SK-N-SH (cell line): ENCODE measurements around the gene ARHGEF7. TPM values are rescaled to one million over a fixed set of nuclear protein-coding genes. Genes with fewer than 3 reads are reported as not detected.

ENCODE experiments used
- CTCF ChIA-PET: fragments of 300-600, 350-600 bp; formaldehyde crosslinking; extraction: SDS; loops from one replicate; lab custom pipeline; 2021; lab: Yijun Ruan, JAX
- POLR2A ChIA-PET: fragments of 350-600 bp; sonication (Branson Sonifier 250); formaldehyde crosslinking; extraction: SDS; loops from one replicate; lab custom pipeline; 2020; ENCODE audit warnings: antibody characterized with exemption, inconsistent platforms; lab: Yijun Ruan, JAX
- DNase-seq: peaks from one replicate; pipeline ENCODE4 v3.0.0; 2012
- H2AFZ ChIP-seq: fragments of 200-600 bp; sonication (generic); 2 replicates; pipeline ENCODE4 v1.8.1; 2016; ENCODE audit warnings: antibody characterized with exemption, mild to moderate bottlenecking, low read depth
- H3F3A ChIP-seq: fragments of 200-600 bp; sonication (generic); replicated peaks from 2 replicates; pipeline ENCODE3; 2016; ENCODE audit warnings: antibody characterized with exemption, mild to moderate bottlenecking; ENCODE audit not compliant: insufficient read depth
- H3K27ac ChIP-seq, 2 experiments: fragments of 200-500 bp in 1 of 2; fragments of 200-600 bp in 1 of 2; sonication (Bioruptor generic) in 1 of 2; sonication (generic), shearing (Covaris generic) in 1 of 2; 2 replicates each; pipeline versions ENCODE4 v1.5.1 to v1.6.1; 2014 to 2016; ENCODE audit warnings: low read depth in 2 of 2, inconsistent platforms in 1 of 2, low read length in 1 of 2, mild to moderate bottlenecking in 1 of 2, mixed read lengths in 1 of 2
- H3K27me3 ChIP-seq: fragments of 200-600 bp; sonication (generic), shearing (Covaris generic); 2 replicates; pipeline ENCODE4 v1.6.1; 2016; ENCODE audit warnings: mixed run types; ENCODE audit not compliant: insufficient read depth
- H3K36me3 ChIP-seq, 2 experiments: fragments of 200-500 bp in 1 of 2; fragments of 200-600 bp in 1 of 2; sonication (Bioruptor generic) in 1 of 2; sonication (generic) in 1 of 2; replicated peaks in 1 of 2; 2 replicates each; pipeline versions ENCODE3 to v1.5.1; 2014 to 2016; ENCODE audit warnings: low read length in 1 of 2, mild to moderate bottlenecking in 1 of 2; ENCODE audit not compliant: insufficient read depth in 2 of 2, control insufficient read depth in 1 of 2
- H3K4me1 ChIP-seq, 2 experiments: fragments of 200-500 bp in 1 of 2; fragments of 200-600 bp in 1 of 2; sonication (Bioruptor generic) in 1 of 2; sonication (generic), shearing (Covaris generic) in 1 of 2; 2 replicates each; pipeline versions ENCODE4 v1.5.1 to v1.6.1; 2014 to 2016; ENCODE audit warnings: low read depth in 1 of 2, low read length in 1 of 2, mixed run types in 1 of 2; ENCODE audit not compliant: insufficient read depth in 2 of 2, control insufficient read depth in 1 of 2
- H3K4me2 ChIP-seq: fragments of 200-600 bp; sonication (generic), shearing (Covaris generic); 2 replicates; pipeline ENCODE4 v1.6.1; 2017; ENCODE audit warnings: mixed run types
- H3K4me3 ChIP-seq, 2 experiments: fragments of 200-500 bp in 1 of 2; fragments of 200-600 bp in 1 of 2; sonication (Bioruptor generic) in 1 of 2; sonication (generic), shearing (Covaris generic) in 1 of 2; 2 replicates each; pipeline versions ENCODE4 v1.5.1 to v1.8.1; 2014 to 2016; ENCODE audit warnings: low read depth in 2 of 2, inconsistent platforms in 1 of 2, low read length in 1 of 2, mild to moderate bottlenecking in 1 of 2, mixed read lengths in 1 of 2, moderate library complexity in 1 of 2
- H3K79me2 ChIP-seq: fragments of 200-600 bp; sonication (generic); 2 replicates; pipeline ENCODE4 v1.8.1; 2017; ENCODE audit warnings: mild to moderate bottlenecking; ENCODE audit not compliant: insufficient read depth
- H3K9ac ChIP-seq: fragments of 200-600 bp; sonication (generic); 2 replicates; pipeline ENCODE4 v1.6.1; 2017; ENCODE audit warnings: mixed run types
- H3K9me2 ChIP-seq: fragments of 200-600 bp; sonication (generic); 2 replicates; pipeline ENCODE4 v1.6.1; 2017; ENCODE audit warnings: mixed run types
- H3K9me3 ChIP-seq: fragments of 200-600 bp; sonication (generic); 2 replicates; pipeline ENCODE4 v1.6.1; 2017; ENCODE audit warnings: mixed run types, mild to moderate bottlenecking, moderate library complexity
- H4K20me1 ChIP-seq: fragments of 200-600 bp; sonication (generic); 2 replicates; pipeline ENCODE4 v1.6.1; 2017; ENCODE audit warnings: mild to moderate bottlenecking, mixed run types; ENCODE audit not compliant: insufficient read depth
- CHD2 ChIP-seq: fragments of 150-350 bp; IDR thresholded peaks from 2 replicates; pipeline ENCODE4 v1.6.1; 2018; ENCODE audit warnings: low read length; ENCODE audit not compliant: partially characterized antibody
- FOSL2 ChIP-seq: IDR thresholded peaks from 2 replicates; pipeline ENCODE4 v1.4.0; 2012; ENCODE audit warnings: low read depth, mild to moderate bottlenecking, moderate library complexity, borderline replicate concordance
- FOXM1 ChIP-seq: IDR thresholded peaks from 2 replicates; pipeline ENCODE4 v1.4.0; 2012; ENCODE audit warnings: low read depth, mild to moderate bottlenecking
- GABPA ChIP-seq: IDR thresholded peaks from 2 replicates; pipeline ENCODE4 v1.4.0; 2012; ENCODE audit warnings: low read depth, mild to moderate bottlenecking
- GATA2 ChIP-seq: sonication (generic); formaldehyde crosslinking; IDR thresholded peaks from 2 replicates; pipeline ENCODE4 v1.5.0; 2020; ENCODE audit warnings: mild to moderate bottlenecking, missing genetic modification reagents
- MEF2A ChIP-seq: IDR thresholded peaks from 2 replicates; pipeline ENCODE4 v1.4.0; 2012; ENCODE audit warnings: low read depth, borderline replicate concordance
- PBX3 ChIP-seq: IDR thresholded peaks from 2 replicates; pipeline ENCODE4; 2012
- POLR2AphosphoS5 ChIP-seq: IDR thresholded peaks from 2 replicates; pipeline ENCODE4 v1.6.1; 2012; ENCODE audit warnings: low read depth, low read length
- RCOR1 ChIP-seq: fragments of 150-350 bp; IDR thresholded peaks from 2 replicates; pipeline ENCODE4 v1.6.1; 2017; ENCODE audit warnings: antibody characterized with exemption, low read length
- RFX5 ChIP-seq: IDR thresholded peaks from 2 replicates; pipeline ENCODE4 v1.6.1; 2012; ENCODE audit warnings: mild to moderate bottlenecking, improper control_type of control experiment, low read length
- RXRA ChIP-seq: IDR thresholded peaks from 2 replicates; pipeline ENCODE4 v1.4.0; 2012; ENCODE audit warnings: low read depth, mild to moderate bottlenecking, borderline replicate concordance
- SIN3A ChIP-seq: IDR thresholded peaks from 2 replicates; pipeline ENCODE4 v1.6.1; 2012; ENCODE audit warnings: low read depth, mild to moderate bottlenecking, low read length, moderate library complexity, borderline replicate concordance
- SMC3 ChIP-seq: IDR thresholded peaks from 2 replicates; pipeline ENCODE4 v1.6.1; 2012; ENCODE audit warnings: low read depth, low read length, improper control_type of control experiment
- TAF1 ChIP-seq: IDR thresholded peaks from 2 replicates; pipeline ENCODE4 v1.6.1; 2012; ENCODE audit warnings: low read depth, mild to moderate bottlenecking, low read length, moderate library complexity, borderline replicate concordance
- TEAD4 ChIP-seq: IDR thresholded peaks from 2 replicates; pipeline ENCODE4 v1.4.0; 2012; ENCODE audit warnings: mild to moderate bottlenecking, borderline replicate concordance; ENCODE audit not compliant: insufficient read depth
- USF2 ChIP-seq: fragments of 150-350 bp; IDR thresholded peaks from 2 replicates; pipeline ENCODE4 v1.6.1; 2017; ENCODE audit warnings: antibody characterized with exemption, low read length, low read depth, borderline replicate concordance
- YY1 ChIP-seq: IDR thresholded peaks from 2 replicates; pipeline ENCODE4 v1.4.0; 2012; ENCODE audit warnings: low read depth, mild to moderate bottlenecking
- WGBS: methylation state at CpG from one replicate; pipeline ENCODE4 v1.1.6; 2017; ENCODE audit warnings: low lambda C conversion rate; 5-methylcytosine and 5-hydroxymethylcytosine counted together
- polyA plus RNA-seq, 3 experiments: library from polyadenylated mRNA; depleted of rRNA; stranded (reverse); fragments of >200 nt; gene quantifications; 2 replicates each; pipeline ENCODE4 v1.2.3, GENCODE V29; 2012
- TF ChIP-seq, protein P1 (sequence below): fragments of 200-600 bp; sonication (generic); IDR thresholded peaks from 2 replicates; pipeline ENCODE4 v1.6.1; 2017; ENCODE audit warnings: antibody characterized with exemption, mild to moderate bottlenecking, moderate library complexity
- TF ChIP-seq, protein P2 (sequence below): IDR thresholded peaks from 2 replicates; pipeline ENCODE4 v1.4.0; 2012; ENCODE audit warnings: low read depth
- TF ChIP-seq, protein P3 (sequence below): fragments of 150-350 bp; IDR thresholded peaks from 2 replicates; pipeline ENCODE4 v1.6.1; 2016; ENCODE audit warnings: mild to moderate bottlenecking, low read depth, low read length

The ARHGEF7 gene
- polyA plus RNA-seq, 1 of the 3 experiments (the other 2 are of a cell fraction), result 21.6 TPM

DNA sequence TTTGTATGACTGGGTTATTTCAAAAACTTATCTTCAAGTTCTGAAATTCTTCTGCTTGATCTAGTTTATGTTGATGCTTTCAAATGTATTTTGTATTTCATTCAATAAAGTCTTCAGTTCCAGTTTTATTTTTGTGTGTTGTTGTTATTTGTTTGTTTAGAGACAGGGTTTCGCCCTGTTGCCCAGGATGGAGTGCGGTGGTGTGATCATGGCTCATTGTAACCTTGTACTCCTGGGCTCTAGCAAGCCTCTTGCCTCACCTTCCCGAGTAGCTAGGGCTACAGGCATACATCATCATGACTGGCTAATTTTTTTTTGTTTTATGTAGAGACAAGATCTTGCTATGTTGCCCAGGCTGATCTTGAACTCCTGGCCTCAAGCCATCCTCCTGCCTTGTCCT lies 40.3 kb upstream of the ARHGEF7 start:
- no peaks in the 10 kb centered on the region for H3K4me1 ChIP-seq
- no peak for TF ChIP-seq USF2
- TF ChIP-seq FOSL2, result no peak
- TF ChIP-seq POLR2AphosphoS5, result no peak
- no peak for TF ChIP-seq SIN3A
- TF ChIP-seq TEAD4, result no peak
- no peak for TF ChIP-seq FOXM1
- no peak for TF ChIP-seq GABPA
- no peak for TF ChIP-seq TAF1
- no peak for TF ChIP-seq RXRA
- TF ChIP-seq RFX5, result no peak
- no peak for TF ChIP-seq YY1
- TF ChIP-seq, protein P1, sequence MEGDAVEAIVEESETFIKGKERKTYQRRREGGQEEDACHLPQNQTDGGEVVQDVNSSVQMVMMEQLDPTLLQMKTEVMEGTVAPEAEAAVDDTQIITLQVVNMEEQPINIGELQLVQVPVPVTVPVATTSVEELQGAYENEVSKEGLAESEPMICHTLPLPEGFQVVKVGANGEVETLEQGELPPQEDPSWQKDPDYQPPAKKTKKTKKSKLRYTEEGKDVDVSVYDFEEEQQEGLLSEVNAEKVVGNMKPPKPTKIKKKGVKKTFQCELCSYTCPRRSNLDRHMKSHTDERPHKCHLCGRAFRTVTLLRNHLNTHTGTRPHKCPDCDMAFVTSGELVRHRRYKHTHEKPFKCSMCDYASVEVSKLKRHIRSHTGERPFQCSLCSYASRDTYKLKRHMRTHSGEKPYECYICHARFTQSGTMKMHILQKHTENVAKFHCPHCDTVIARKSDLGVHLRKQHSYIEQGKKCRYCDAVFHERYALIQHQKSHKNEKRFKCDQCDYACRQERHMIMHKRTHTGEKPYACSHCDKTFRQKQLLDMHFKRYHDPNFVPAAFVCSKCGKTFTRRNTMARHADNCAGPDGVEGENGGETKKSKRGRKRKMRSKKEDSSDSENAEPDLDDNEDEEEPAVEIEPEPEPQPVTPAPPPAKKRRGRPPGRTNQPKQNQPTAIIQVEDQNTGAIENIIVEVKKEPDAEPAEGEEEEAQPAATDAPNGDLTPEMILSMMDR, result no peak
- no peak for TF ChIP-seq RCOR1
- TF ChIP-seq CHD2, result no peak
- H3F3A ChIP-seq, result peaks cover 3% of the 10 kb centered on the region
- 0 out of 2 replicates have a peak, but pooled peaks cover 8% of the 10 kb centered on the region for H3K9me3 ChIP-seq
- DNase-seq, result no peak
- no peaks in the 10 kb centered on the region for H3K79me2 ChIP-seq
- H3K9ac ChIP-seq, result no peak overlapping the region
- H2AFZ ChIP-seq, result no peak overlapping the region
- H3K27ac ChIP-seq, result no peak overlapping the region
- H3K4me3 ChIP-seq, result no peak overlapping the region
- H3K36me3 ChIP-seq, result no peaks in the 10 kb centered on the region
- ChIA-PET POLR2A (no interaction called here), CTCF (no interaction called here)
- no peaks in the 10 kb centered on the region for H3K27me3 ChIP-seq
- H4K20me1 ChIP-seq, result no peaks in the 10 kb centered on the region
- H3K9me2 ChIP-seq, result no peaks in the 10 kb centered on the region
- WGBS, result 4% methylated on average over 3 of the region's 3 CpGs
- no peak overlapping the region for H3K4me2 ChIP-seq

DNA sequence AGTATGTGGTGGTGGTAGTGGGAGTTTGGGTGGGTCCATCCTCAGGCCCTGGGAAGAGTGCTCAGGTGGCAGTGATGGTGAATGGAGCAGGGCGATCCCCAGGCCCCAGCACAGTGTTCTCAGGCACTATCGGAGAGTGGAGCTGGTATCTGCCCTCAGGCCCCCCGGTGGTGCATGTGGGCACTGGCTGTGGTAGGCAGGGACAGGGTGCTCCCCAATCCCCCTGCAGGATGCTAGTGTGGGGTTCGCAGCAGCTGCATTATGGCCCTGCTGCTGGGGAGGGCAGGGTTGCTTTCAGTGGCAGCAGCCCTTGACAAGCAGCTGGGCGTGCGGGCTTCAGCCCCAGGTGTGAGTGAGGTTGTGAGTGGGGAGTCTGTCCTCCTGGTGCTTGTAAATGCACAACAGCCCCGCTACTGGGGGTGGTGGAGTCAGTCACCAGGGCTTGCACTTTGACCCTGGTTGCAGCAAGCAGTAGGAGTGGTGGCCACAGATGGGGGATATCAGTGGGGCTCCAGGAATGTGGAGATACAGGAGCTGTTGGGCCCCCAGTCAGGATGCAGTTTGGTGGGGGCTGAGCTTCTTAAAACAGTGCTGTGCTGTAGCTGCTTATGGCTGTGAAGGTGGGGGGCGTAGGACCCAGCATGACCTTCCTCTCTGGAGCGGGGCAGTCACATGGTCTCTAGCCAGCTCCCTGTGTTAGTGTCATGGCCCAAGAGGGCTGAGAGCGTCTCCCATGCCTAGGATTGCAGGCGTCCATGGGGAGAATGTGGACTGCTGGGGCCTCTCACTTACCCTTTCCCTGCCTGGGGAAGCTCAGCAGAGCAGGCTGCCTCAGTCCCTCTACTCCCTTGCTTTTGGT lies 38.7 kb upstream of the ARHGEF7 start:
- POLR2A ChIA-PET, result no interaction called here
- TF ChIP-seq POLR2AphosphoS5, result no peak
- TF ChIP-seq, protein P2, sequence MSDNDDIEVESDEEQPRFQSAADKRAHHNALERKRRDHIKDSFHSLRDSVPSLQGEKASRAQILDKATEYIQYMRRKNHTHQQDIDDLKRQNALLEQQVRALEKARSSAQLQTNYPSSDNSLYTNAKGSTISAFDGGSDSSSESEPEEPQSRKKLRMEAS, result no peak
- TF ChIP-seq, protein P3, sequence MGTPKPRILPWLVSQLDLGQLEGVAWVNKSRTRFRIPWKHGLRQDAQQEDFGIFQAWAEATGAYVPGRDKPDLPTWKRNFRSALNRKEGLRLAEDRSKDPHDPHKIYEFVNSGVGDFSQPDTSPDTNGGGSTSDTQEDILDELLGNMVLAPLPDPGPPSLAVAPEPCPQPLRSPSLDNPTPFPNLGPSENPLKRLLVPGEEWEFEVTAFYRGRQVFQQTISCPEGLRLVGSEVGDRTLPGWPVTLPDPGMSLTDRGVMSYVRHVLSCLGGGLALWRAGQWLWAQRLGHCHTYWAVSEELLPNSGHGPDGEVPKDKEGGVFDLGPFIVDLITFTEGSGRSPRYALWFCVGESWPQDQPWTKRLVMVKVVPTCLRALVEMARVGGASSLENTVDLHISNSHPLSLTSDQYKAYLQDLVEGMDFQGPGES, result no peak
- TF ChIP-seq MEF2A, result no peak
- no peak for TF ChIP-seq RXRA
- TF ChIP-seq TAF1, result no peak
- TF ChIP-seq FOXM1, result no peak
- TF ChIP-seq RFX5, result no peak
- no peak for TF ChIP-seq GATA2 (CRISPR knock-in tag)
- TF ChIP-seq TEAD4, result no peak
- TF ChIP-seq SMC3, result no peak
- no peak for TF ChIP-seq RCOR1
- TF ChIP-seq PBX3, result no peak
- TF ChIP-seq FOSL2, result no peak

More for the DNA sequence above, 38.7 kb upstream of the ARHGEF7 start:
- H3K9ac ChIP-seq, result no peak overlapping the region
- no peak for DNase-seq
- WGBS, result 31% methylated on average over 8 of the region's 11 CpGs
- peaks cover 3% of the 10 kb centered on the region for H3F3A ChIP-seq
- H3K79me2 ChIP-seq, result no peaks in the 10 kb centered on the region
- no peaks in the 10 kb centered on the region for H4K20me1 ChIP-seq
- H2AFZ ChIP-seq, result no peak overlapping the region
- no peaks in the 10 kb centered on the region for H3K27me3 ChIP-seq
- no peaks in the 10 kb centered on the region for H3K36me3 ChIP-seq
- H3K9me3 ChIP-seq, result 0 out of 2 replicates have a peak, but pooled peaks cover 8% of the 10 kb centered on the region
- no peak overlapping the region for H3K4me3 ChIP-seq
- no peak overlapping the region for H3K27ac ChIP-seq
- H3K4me1 ChIP-seq, result no peaks in the 10 kb centered on the region
- H3K4me2 ChIP-seq, result no peak overlapping the region
- CTCF ChIA-PET, result interaction anchor here (1.5 kb wide), 1 partner anchor 9 kb away, joined by 17 read pairs; no protein-coding TSS in a partner anchor
- no peaks in the 10 kb centered on the region for H3K9me2 ChIP-seq
